Stimulated activated CD8-positive, alpha-beta memory T cell treated with anti-CD3 and anti-CD28 coated beads, Interleukin-7, amount 100 ng/mL, for 1 hour (primary cell): ENCODE results near the gene CLIP4.

Source experiments
- DNase-seq, 2 donors: peaks; one replicate each; pipeline ENCODE4 v3.0.0-alpha.2; 2020; ENCODE audit warnings: low read depth in 2 of 2

Gene CLIP4

DNA sequence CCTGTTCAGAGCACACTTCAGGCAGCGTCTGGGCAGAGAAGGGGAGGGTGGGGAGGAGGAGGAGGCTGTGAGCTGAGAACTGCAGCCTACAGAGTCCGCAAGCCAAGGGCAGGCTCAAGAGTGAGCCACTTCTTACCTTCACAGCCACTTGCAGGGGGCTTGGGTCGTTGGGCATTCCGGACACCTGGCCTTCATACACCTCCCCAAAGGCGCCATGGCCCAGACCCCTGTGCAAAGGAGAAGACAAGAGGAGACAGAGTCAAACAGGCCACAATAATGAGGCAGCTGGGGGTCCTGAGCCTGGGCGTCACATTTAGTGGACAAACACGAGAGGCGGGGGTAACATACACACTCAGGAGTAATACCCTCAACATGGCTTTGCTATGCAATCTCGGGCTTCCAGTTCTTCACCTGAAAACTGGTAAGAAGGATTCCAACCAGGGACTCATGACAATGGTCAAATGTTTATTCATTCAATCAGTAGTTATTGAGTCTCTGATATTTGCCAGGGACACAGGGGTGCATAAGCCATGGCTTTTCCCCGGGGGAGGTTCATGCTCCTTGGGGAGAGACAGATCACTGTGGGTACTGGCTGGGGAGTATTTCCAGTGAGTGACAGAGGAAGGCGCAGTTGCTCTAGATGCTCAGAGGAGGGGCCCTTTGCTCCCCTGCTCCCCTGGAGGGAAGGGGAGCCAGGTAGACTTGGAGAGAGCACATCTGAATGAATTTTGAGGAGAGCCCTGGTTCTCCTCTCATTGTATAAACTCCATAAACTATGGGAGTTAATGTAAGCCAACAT is 107.4 kb downstream of the CLIP4 start:
- DNase-seq: no peak

DNA sequence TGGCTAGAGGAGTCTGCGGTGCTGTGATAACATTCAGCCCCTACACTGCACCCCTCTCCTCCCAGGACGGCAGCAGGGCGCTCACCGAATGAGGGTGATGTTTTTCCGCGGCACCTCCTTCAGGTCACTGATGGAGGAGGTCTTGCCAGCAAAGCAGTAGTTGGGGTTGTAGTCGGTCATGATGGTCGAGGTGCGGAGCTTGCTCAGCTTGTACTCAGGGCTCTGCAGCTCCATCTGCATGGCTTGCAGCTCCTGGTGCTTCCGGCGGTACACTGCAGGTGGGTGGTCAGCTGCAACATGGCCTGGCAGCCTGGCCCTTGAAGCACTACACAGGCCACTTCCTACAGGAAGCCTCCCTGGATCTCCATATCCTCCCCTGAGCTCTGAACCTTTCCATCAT is 108.0 kb downstream of the CLIP4 start:
- DNase-seq: no peak

DNA sequence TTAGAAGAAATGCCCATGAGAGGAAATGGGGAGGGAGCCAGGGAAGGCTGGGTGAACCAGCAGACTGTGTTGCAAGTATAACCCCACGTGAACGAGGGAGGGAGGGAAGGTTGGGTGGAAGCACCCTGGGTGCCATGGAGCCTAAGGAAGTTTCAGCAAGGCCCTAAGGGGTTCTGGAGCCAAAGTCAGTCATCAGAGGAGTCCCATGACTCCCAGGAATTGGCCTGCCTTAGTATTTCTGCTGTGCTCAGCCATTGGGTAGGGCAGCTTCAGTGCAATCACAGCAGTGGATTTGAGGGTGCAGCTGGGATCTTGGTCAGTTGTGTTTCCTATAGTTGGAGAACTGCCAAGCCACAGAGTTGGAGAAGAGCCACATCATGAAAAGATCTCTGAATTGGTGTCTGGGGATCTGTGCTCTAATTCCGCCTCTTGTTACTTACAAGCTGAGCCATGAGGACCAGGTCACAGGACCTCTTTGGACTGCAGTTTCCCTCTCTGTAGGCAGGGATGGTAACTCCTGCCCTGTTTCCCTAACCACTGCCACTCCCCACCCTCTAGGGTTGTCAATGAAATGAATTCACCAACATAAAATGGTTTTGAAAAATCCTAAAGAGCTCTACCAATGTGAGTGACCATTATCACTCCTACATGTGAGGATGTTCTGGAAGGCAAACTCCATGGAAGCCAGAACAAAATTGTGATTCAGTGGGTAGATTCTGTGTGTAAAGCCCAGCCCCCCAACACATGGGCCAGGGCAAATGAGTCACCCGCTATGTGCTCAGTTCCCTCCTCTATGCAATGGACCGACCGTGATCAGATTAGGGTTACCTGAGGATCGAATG is 108.9 kb downstream of the CLIP4 start:
- no peak for DNase-seq

DNA sequence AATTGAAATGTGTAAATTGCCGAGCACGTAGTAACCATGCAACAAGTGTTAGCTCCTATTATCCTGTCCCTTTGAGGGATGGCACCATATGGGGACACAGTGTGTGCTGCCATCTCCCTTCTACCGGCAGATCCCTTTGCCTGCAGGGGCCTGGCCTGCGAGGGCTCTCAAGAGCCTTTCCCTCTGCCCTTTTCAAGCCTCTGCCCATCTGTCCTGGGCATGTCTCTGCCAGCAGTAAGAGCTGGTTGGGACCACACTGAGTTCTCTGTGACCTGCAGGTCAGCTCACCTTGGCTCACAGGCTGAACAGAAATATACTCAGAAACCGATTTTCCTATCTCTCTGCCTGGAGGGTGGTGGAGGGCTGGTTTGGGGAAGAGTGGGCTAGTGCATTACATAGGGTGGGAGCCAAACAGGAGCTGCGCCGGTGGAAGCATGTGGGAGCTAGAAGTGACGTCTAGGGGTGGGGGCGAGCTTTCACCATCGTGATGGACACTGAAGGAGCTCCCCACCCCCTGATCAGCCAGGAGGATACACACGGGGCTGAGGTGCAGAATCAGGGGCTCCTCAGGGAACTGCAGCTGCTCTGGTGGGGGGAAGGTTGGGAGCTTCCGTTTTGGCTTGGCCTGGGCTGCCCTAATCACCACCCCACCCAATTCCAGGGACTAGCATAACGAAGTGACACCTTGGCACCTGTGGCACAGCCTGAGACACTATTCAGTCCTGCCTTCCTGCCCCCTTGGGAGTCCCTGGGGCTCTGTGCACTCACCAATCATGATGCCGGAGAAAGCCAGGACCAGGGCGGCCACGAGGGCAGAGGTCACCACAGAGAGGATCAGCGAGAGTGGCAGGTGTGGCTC is 109.7 kb downstream of the CLIP4 start:
- no peak for DNase-seq

DNA sequence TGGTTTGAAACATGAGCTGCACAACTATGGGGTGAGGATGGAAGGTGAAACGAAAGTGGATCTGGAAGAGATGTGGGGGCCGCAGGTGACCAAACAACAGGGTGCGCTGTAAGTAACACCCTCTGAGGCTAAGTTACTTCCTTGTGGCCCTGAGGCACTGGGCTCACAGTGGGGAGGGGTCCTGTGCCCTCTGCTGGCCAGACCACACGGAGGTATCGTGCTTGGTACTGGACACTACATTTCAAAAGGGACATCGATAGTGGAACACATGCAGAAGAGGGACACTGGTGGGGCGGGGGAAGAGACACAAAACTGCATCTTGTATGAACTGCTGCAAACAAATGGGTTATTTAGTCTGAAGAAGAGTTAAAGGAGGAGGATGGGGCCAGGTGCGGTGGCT is 110.6 kb downstream of the CLIP4 start:
- no peak for DNase-seq

DNA sequence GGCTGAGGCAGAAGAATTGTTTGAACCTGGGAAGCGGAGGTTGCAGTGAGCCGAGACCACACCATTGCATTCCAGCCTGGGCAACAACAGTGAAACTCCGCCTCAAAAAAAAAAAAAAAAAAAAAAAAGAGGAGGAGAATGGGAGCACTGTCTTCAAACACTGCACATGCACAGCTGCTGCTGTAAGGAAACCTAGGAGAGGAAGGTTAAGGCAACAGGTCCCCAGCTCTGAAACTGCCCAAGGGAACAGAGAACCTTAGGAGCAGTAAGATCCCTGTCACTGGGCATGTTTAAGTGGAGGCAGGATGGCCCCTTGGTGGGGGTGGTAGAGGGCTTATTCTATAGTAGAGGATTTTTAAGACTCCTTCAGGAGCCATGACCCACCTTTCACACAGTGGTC is 111.2 kb downstream of the CLIP4 start:
- no peak for DNase-seq

DNA sequence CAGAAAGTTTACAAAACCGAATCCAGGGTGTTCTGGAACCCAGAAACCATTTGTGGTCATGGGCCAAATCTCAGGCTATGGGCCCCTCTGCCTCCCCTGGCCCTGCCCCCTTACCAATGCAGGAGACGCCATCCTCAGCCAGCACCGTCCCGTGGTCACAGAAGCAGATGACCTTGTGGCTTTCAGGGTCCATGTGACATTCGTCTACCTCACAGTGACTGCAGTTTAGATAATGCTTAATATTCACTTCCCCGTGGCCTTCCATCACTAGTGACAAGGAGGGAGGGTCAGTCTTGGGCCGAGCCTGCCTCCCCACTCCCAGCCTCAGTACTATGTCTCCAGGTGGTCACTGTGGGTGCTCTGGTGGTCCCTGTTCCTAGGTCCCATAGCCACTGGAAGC is 111.6 kb downstream of the CLIP4 start:
- no peak for DNase-seq

DNA sequence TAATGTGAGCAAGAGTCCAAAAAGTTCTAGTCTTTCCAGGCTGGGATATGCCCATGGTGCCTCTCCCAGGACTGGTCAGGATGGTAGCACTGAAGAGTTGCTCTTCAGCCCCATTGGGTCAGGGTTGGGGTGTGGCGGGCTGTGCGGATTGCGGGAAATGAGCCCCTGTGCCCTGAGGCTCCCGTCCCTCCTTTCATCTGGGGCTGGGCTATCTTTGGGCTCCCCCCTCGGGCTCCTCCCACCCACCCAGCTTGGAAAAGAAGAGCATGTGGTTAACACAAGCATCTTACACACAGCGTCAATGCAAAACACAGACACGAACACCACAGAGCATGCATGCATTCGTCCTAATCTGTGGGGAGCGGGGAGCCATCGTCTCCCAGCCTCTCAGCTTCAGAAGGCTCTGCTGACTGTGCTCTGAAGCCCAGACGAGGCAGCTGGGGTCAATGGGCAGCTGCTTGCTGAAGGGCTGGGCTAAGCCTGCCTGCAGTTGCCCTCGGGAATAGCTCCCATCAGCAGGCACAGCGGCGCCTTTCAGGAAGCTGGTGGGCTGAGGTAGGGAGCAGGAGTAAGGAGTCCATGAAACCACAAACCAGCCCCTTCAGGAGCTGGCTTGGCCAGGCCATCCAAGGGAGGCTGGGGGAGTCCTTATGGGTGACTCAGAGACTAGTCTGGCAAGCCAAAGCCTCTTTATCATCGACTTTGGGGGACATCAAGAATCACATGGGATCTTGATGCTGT is 112.9 kb downstream of the CLIP4 start:
- no peak for DNase-seq

DNA sequence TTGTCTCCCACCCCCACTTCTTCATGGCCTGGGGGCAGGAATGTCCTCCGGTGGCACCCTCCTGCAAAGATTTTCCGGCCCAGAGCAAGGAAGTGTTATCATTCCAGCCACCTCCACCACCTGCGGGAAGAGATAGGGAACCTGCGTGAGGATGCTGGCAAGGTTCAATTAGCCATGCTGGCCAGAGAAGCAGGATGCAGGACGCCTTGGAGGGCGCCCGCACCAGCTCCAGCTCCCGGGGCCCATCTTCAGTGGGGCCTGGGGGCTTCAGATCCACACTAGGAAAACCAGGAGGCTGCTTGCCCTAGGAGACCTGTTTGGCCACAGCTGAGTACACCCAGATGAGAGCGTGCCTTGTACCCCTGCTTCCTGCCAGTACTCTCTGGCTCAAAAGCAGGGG is 113.7 kb downstream of the CLIP4 start:
- no peak for DNase-seq

DNA sequence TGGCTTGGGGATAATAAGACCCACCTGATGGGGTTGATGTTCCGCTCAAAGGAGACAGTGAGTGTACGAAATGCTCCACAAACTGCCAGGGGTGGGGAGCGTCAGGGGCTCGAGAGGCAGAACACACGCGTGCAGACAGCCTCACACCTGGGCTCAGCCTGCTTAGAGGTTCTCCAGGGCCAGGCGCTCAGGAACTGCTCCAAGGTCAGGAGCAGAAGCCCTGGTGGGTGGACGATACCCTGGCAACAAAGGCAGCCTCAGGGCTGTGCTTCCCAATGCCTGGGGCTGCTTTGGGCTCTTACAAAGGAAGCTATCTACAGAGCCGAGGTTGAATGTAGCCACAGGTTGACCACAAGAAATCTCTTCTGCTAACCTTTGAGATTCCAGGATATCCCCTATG is 114.4 kb downstream of the CLIP4 start:
- no peak for DNase-seq

DNA sequence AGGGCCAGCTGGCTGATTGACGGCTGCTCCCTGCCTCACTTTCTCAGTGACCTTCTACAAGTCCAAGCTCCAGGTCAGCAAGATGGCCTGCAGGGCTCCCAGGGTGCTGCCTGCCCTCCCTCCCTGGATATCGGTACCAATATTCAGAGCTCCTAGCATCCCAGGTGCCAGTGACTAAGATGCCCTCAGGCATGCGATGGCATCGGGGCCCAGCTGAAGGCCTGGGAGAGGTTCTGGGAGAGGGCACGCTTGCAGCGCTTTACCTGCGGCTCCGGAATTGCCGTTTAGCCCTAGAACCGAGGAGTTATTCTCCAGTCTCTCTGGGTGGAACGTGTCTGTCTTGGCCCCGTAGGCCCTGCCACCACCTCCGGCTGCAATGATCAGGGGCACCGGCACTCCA is 116.8 kb downstream of the CLIP4 start:
- DNase-seq: no peak

DNA sequence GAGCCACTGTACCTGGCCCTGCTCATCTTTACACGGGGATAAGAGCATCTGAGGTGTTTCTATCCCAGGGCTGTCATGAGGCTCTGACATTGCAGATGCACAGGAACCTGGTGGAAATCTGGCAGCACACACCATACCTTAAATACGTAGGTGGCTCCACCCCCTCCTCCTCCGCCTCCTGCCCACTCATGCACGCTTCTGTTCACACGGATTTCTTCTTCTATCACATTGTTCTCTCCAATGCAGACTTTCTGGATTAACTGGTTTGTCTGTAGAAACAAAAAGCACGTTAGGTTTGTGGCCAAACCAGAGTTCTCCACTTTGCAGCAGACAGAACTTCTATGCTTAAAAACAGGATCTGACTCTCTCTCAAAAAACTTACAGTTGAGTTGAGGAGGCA is 118.2 kb downstream of the CLIP4 start:
- DNase-seq: no peak

DNA sequence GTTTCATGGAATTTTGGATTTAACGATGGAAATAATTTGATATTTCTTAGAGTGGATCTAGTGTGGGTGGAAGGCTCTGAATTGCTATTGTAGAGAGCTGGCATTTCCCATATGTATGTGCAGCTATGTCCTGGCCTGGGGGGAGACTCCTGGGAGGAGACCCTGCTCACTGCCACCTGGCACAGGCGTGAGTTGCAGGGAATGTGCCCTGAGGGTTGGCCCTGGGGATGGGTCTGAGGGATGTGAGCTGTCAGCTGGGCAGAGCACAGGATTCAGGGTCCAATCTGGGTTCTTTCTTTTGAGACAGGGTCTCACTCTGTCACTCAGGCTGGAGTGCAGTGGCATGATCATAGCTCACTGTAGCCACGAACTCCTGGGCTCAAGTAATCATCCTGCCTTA is 120.2 kb downstream of the CLIP4 start:
- no peak for DNase-seq

DNA sequence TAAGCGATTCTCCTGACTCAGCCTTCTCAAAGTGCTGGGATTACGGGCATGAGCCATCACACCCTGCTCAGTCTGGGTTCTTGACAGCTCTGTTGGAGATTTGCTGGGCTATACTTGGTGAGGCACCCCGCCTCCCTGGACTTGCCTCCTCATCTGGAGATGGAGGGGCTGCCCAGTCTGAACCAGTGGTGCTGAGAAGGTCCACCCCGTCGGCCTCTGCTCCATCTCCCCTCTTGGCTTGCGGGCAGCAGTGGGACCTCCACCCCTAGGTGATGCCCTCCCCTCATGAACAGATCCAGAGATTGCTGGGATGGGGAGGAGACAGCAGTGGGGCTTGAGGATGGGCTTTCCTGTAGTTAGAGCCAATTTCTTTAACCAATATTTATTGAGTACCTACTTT is 120.9 kb downstream of the CLIP4 start:
- DNase-seq: no peak

DNA sequence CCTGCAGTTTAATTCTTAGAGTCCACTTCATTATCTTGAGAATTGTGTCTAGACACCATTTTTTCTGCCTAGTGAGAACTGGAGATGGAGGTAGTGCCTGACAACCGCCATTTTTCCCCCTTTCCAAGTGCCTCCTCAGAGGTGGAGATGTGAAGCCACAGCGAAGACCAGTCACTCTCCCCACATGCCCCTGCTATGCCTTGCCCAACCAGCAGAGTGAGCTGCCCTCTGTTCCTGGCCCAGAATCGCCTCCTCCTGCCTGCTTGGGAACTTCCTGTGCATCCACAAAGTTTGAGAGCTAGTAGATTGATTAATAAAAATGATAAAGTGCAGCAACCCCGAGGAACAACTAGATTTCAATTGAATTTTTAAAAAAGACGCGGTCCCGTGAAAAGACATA is 123.3 kb downstream of the CLIP4 start:
- DNase-seq: no peak
